ENCODE measurements around the gene FARS2. TPM values are rescaled to one million over a fixed set of nuclear protein-coding genes. Genes with fewer than 3 reads are reported as not detected.

The FARS2 gene
- total RNA-seq, 4 donors from 2014 or later = 8.3 to 18.5 (median 13.0) TPM

- no peak overlapping the region for H3K4me3 ChIP-seq
- no peaks in the 10 kb centered on the region for H3K36me3 ChIP-seq
- WGBS, 2 donors = 83 to 84% methylated on average over 5 of the region's 5 CpGs
- no peak for DNase-seq
- TF ChIP-seq POLR2A (IDR thresholded peaks at IDR 0.05) = no peak
- TF ChIP-seq, protein P1, sequence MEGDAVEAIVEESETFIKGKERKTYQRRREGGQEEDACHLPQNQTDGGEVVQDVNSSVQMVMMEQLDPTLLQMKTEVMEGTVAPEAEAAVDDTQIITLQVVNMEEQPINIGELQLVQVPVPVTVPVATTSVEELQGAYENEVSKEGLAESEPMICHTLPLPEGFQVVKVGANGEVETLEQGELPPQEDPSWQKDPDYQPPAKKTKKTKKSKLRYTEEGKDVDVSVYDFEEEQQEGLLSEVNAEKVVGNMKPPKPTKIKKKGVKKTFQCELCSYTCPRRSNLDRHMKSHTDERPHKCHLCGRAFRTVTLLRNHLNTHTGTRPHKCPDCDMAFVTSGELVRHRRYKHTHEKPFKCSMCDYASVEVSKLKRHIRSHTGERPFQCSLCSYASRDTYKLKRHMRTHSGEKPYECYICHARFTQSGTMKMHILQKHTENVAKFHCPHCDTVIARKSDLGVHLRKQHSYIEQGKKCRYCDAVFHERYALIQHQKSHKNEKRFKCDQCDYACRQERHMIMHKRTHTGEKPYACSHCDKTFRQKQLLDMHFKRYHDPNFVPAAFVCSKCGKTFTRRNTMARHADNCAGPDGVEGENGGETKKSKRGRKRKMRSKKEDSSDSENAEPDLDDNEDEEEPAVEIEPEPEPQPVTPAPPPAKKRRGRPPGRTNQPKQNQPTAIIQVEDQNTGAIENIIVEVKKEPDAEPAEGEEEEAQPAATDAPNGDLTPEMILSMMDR (IDR thresholded peaks at IDR 0.05) = no peak
- H3K9me3 ChIP-seq = no peaks in the 10 kb centered on the region
- H3K27ac ChIP-seq = no peak overlapping the region
- H3K27me3 ChIP-seq = no peaks in the 10 kb centered on the region
- intact Hi-C loops (cut with DNase I) = no loop called here
- no peaks in the 10 kb centered on the region for H3K4me1 ChIP-seq
These were observed 552.8 kb downstream of the FARS2 start for GRCh38 chr6:5814116-5814515.

GRCh38 chr6:5814901-5815300 is 553.6 kb downstream of the FARS2 start:
- Histone ChIP-seq H3K4me3 (no peak overlapping the region), H3K27me3 (no peaks in the 10 kb centered on the region), H3K4me1 (no peaks in the 10 kb centered on the region), H3K9me3 (no peaks in the 10 kb centered on the region), H3K36me3 (no peaks in the 10 kb centered on the region), H3K27ac (no peak overlapping the region)
- intact Hi-C loops (cut with DNase I) = no loop called here
- WGBS, 2 donors = 85% methylated on average over 8 of the region's 9 CpGs
- TF ChIP-seq, protein P1 (IDR thresholded peaks at IDR 0.05) = no peak
- no peak for TF ChIP-seq POLR2A (IDR thresholded peaks at IDR 0.05)
- no peak for DNase-seq

DNA sequence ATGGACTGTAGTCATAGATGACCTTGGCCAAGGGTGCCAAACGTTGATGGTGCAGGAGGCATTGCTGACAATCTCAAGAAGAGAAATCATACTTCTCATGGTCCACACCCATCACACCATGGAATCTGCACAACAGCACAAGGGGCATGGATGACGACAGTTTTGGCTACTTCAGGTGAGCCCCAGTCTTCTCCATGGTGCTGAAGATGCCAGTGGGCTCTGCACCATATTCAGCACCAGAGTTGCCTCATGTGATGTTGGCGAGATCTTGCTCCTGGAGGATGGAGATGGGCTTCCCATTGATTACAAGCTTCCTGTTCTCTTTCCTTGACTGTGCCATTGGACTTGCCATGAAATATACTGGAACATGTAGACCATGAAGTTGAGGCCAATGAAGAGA is 556.6 kb downstream of the FARS2 start:
- intact Hi-C loops (cut with DNase I) = no loop called here
- no peaks in the 10 kb centered on the region for H3K36me3 ChIP-seq
- H3K9me3 ChIP-seq = no peaks in the 10 kb centered on the region
- TF ChIP-seq, protein P1 (IDR thresholded peaks at IDR 0.05) = no peak
- TF ChIP-seq POLR2A (IDR thresholded peaks at IDR 0.05) = no peak
- WGBS, 2 donors = 64 to 92% methylated on average over 2 of the region's 3 CpGs
- DNase-seq = no peak
- H3K27ac ChIP-seq = no peak overlapping the region
- no peaks in the 10 kb centered on the region for H3K4me1 ChIP-seq
- H3K27me3 ChIP-seq = no peaks in the 10 kb centered on the region
- no peak overlapping the region for H3K4me3 ChIP-seq

DNA sequence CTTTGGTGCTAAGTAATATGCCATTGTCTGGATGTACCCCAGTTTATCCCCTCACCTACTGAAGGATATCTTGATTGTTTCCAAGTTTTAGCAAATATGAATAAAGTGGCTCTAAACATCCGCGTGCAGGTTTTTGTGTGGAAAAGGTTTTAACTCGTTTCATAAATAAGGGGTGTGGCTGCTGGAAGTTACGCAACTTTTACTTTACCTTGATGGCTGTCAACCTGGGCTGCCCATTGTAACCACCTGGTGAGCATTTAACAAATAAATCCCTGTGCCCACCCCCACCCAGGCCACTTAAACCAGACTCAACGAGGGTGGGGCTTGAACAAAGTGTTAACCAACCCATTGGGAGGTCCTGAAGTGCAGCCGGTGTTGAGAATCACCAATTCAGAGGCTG is 557.6 kb downstream of the FARS2 start:
- Histone ChIP-seq H3K4me1 (no peaks in the 10 kb centered on the region), H3K27ac (no peak overlapping the region), H3K9me3 (no peaks in the 10 kb centered on the region), H3K27me3 (no peaks in the 10 kb centered on the region), H3K36me3 (no peaks in the 10 kb centered on the region), H3K4me3 (no peak overlapping the region)
- intact Hi-C loops (cut with DNase I) = no loop called here
- TF ChIP-seq, protein P1 (IDR thresholded peaks at IDR 0.05) = no peak
- TF ChIP-seq POLR2A (IDR thresholded peaks at IDR 0.05) = no peak
- DNase-seq = no peak
- 49 to 67% methylated on average over 6 of the region's 6 CpGs for WGBS, 2 donors

Other genes with a start within 250 kb of the FARS2 start
- gene PPP1R3G, start 176.2 kb upstream of the FARS2 start, total RNA-seq = 1 to 10 TPM; 1.1 to 3.0 (median 1.6) TPM
- 10 to 100 TPM in 3 of 4 donors, 1 to 10 TPM in 1; 9.2 to 28.2 (median 14.2) TPM for gene LYRM4, start 563 bp upstream of the FARS2 start, total RNA-seq

Data from esophagus squamous epithelium (tissue), 5 donors.